ENCODE data around the gene ASRGL1.
"Not testable (repeated sequence)": the region's sequence is repeated elsewhere in the genome, so short reads cannot be mapped to it uniquely, and the experiment has no call there.

GRCh38 chr11:62325781-62326180, 11.5 kb upstream of the ASRGL1 start:
- not testable (repeated sequence) for TF ChIP-seq CTCF (IDR thresholded peaks at IDR 0.05); ELF4 (CRISPR knock-in tag; IDR thresholded peaks at IDR 0.05; ENCODE audit: low read depth); NFYB (CRISPR knock-in tag; conservative IDR thresholded peaks at IDR 0.05; ENCODE audit: low read depth); CREM (CRISPR knock-in tag; IDR thresholded peaks at IDR 0.05); E2F4 (CRISPR knock-in tag; IDR thresholded peaks at IDR 0.05; ENCODE audit: borderline replicate concordance, low read depth); SMAD3 (CRISPR knock-in tag; IDR thresholded peaks at IDR 0.05; ENCODE audit: borderline replicate concordance); ETV6 (CRISPR knock-in tag; IDR thresholded peaks at IDR 0.05); ZBTB21 (CRISPR knock-in tag; IDR thresholded peaks at IDR 0.05; ENCODE audit: borderline replicate concordance); JUN (CRISPR knock-in tag; IDR thresholded peaks at IDR 0.05); EMX1 (CRISPR knock-in tag; IDR thresholded peaks at IDR 0.05); FOXJ3 (CRISPR knock-in tag; IDR thresholded peaks at IDR 0.05; ENCODE audit: borderline replicate concordance)
- TF ChIP-seq, protein P1, sequence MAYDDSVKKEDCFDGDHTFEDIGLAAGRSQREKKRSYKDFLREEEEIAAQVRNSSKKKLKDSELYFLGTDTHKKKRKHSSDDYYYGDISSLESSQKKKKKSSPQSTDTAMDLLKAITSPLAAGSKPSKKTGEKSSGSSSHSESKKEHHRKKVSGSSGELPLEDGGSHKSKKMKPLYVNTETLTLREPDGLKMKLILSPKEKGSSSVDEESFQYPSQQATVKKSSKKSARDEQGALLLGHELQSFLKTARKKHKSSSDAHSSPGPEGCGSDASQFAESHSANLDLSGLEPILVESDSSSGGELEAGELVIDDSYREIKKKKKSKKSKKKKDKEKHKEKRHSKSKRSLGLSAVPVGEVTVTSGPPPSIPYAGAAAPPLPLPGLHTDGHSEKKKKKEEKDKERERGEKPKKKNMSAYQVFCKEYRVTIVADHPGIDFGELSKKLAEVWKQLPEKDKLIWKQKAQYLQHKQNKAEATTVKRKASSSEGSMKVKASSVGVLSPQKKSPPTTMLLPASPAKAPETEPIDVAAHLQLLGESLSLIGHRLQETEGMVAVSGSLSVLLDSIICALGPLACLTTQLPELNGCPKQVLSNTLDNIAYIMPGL (CRISPR knock-in tag; IDR thresholded peaks at IDR 0.05) = not testable (repeated sequence)
- TF ChIP-seq, protein P2, sequence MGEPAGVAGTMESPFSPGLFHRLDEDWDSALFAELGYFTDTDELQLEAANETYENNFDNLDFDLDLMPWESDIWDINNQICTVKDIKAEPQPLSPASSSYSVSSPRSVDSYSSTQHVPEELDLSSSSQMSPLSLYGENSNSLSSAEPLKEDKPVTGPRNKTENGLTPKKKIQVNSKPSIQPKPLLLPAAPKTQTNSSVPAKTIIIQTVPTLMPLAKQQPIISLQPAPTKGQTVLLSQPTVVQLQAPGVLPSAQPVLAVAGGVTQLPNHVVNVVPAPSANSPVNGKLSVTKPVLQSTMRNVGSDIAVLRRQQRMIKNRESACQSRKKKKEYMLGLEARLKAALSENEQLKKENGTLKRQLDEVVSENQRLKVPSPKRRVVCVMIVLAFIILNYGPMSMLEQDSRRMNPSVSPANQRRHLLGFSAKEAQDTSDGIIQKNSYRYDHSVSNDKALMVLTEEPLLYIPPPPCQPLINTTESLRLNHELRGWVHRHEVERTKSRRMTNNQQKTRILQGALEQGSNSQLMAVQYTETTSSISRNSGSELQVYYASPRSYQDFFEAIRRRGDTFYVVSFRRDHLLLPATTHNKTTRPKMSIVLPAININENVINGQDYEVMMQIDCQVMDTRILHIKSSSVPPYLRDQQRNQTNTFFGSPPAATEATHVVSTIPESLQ (CRISPR knock-in tag; IDR thresholded peaks at IDR 0.05) = not testable (repeated sequence)

Data from WTC11 (cell line).